ENCODE measurements around the gene CNR2.
"Not testable (repeated sequence)": the region's sequence is repeated elsewhere in the genome, so short reads cannot be mapped to it uniquely, and the experiment has no call there.

Gene CNR2

GRCh38 chr1:23838401-23838866 is 74.7 kb downstream of the CNR2 start:
- no peak for TF ChIP-seq CTCF (IDR thresholded peaks at IDR 0.05; ENCODE audit: low read depth, low read length)
- H3K36me3 ChIP-seq: no peaks in the 10 kb centered on the region
- H3K4me3 ChIP-seq (ENCODE audit: low read depth, low read length): no peak overlapping the region
- H3K27me3 ChIP-seq: peaks cover 15% of the 10 kb centered on the region; the same call in 1 of the 2 replicates
- no peaks in the 10 kb centered on the region for H3K9me3 ChIP-seq
- no peaks in the 10 kb centered on the region for H3K4me1 ChIP-seq
- peak; percentile 68 for DNase-seq

GRCh38 chr1:23837908-23838307 is 75.3 kb downstream of the CNR2 start:
- Histone ChIP-seq H3K27me3 (peaks cover 10% of the 10 kb centered on the region; the same call in 1 of the 2 replicates), H3K9me3 (no peaks in the 10 kb centered on the region), H3K4me3 (ENCODE audit: low read depth, low read length) (no peak overlapping the region), H3K4me1 (no peaks in the 10 kb centered on the region), H3K36me3 (no peaks in the 10 kb centered on the region)
- DNase-seq: no peak
- TF ChIP-seq CTCF (IDR thresholded peaks at IDR 0.05; ENCODE audit: low read depth, low read length): no peak

- Histone ChIP-seq H3K9me3 (no peaks in the 10 kb centered on the region), H3K27me3 (no peaks in the 10 kb centered on the region), H3K36me3 (no peaks in the 10 kb centered on the region), H3K4me1 (no peaks in the 10 kb centered on the region), H3K4me3 (ENCODE audit: low read depth, low read length) (no peak overlapping the region)
- TF ChIP-seq CTCF (IDR thresholded peaks at IDR 0.05; ENCODE audit: low read depth, low read length): no peak
- no peak for DNase-seq
These were observed 77.1 kb downstream of the CNR2 start for GRCh38 chr1:23836037-23836436.

GRCh38 chr1:23834156-23834555 is 79.0 kb downstream of the CNR2 start:
- not testable (repeated sequence) for H3K4me3 ChIP-seq (ENCODE audit: low read depth, low read length); DNase-seq; H3K4me1 ChIP-seq; H3K36me3 ChIP-seq; H3K27me3 ChIP-seq; H3K9me3 ChIP-seq

- TF ChIP-seq CTCF (IDR thresholded peaks at IDR 0.05; ENCODE audit: low read depth, low read length): no peak
- DNase-seq: no peak
- H3K4me1 ChIP-seq: no peaks in the 10 kb centered on the region
- H3K36me3 ChIP-seq: no peaks in the 10 kb centered on the region
- no peak overlapping the region for H3K4me3 ChIP-seq (ENCODE audit: low read depth, low read length)
- no peaks in the 10 kb centered on the region for H3K9me3 ChIP-seq
- H3K27me3 ChIP-seq: no peaks in the 10 kb centered on the region
These were observed 85.4 kb downstream of the CNR2 start for GRCh38 chr1:23827717-23828116.

GRCh38 chr1:23826590-23826989 is 86.6 kb downstream of the CNR2 start:
- not testable (repeated sequence) for H3K36me3 ChIP-seq; H3K9me3 ChIP-seq; H3K4me1 ChIP-seq; DNase-seq; H3K4me3 ChIP-seq (ENCODE audit: low read depth, low read length); H3K27me3 ChIP-seq

GRCh38 chr1:23825762-23826522 is 87.2 kb downstream of the CNR2 start:
- H3K27me3 ChIP-seq: no peaks in the 10 kb centered on the region
- H3K36me3 ChIP-seq: no peaks in the 10 kb centered on the region
- H3K9me3 ChIP-seq: no peaks in the 10 kb centered on the region
- no peak for DNase-seq
- TF ChIP-seq CTCF (IDR thresholded peaks at IDR 0.05; ENCODE audit: low read depth, low read length): no peak
- peak overlapping the region; percentile 91; the same call in 1 of the 2 replicates for H3K4me3 ChIP-seq (ENCODE audit: low read depth, low read length)
- H3K4me1 ChIP-seq: no peaks in the 10 kb centered on the region
